IMR-90 (cell line): Measurements from ENCODE around the gene PLPP1. TPM values are rescaled to one million over a fixed set of nuclear protein-coding genes. Genes with fewer than 3 reads are reported as not detected.

Experiments
- ATAC-seq: fragments of 200-7000 bp; cut with Tn5 transposase; 2 replicates; pipeline ENCODE4 v1.9.1; 2020; ENCODE audit warnings: low read depth, mild to moderate bottlenecking, moderate library complexity
- BruUV-seq: library from RNA; stranded (reverse); fragments of 400-500 nt; replicated peaks from 2 replicates; lab custom pipeline; 2021; lab: Mats Ljungman, UMichigan
- CTCF ChIA-PET: fragments of 300-600 bp; formaldehyde crosslinking; extraction: SDS; loops from one replicate; lab custom pipeline; 2021; ENCODE audit warnings: antibody characterized with exemption; lab: Yijun Ruan, JAX
- POLR2A ChIA-PET: fragments of 300-600 bp; sonication (Branson Sonifier 250); formaldehyde crosslinking; loops from one replicate; lab custom pipeline; 2022; ENCODE audit warnings: antibody characterized with exemption; ENCODE audit not compliant: unreplicated experiment; lab: Charles Lee
- DNase-seq: peaks from one replicate; pipeline ENCODE4 v3.0.0; 2013
- H2AFZ ChIP-seq: replicated peaks from 2 replicates; pipeline ENCODE3; 2013; ENCODE audit warnings: low read length, mild to moderate bottlenecking; ENCODE audit not compliant: poor library complexity
- H2AK5ac ChIP-seq: 2 replicates; pipeline ENCODE4 v1.6.1; 2013; ENCODE audit warnings: low read depth, low read length, inconsistent platforms
- H2AK9ac ChIP-seq: replicated peaks from 2 replicates; pipeline ENCODE3; 2013; ENCODE audit warnings: mild to moderate bottlenecking, low read depth, low read length, moderate library complexity; ENCODE audit not compliant: poor library complexity
- H2BK120ac ChIP-seq: 2 replicates; pipeline ENCODE4 v1.6.1; 2013; ENCODE audit warnings: low read depth, low read length, inconsistent platforms
- H2BK15ac ChIP-seq: 3 replicates; pipeline ENCODE4 v1.6.1; 2013; ENCODE audit warnings: low read depth, low read length, inconsistent platforms
- H2BK20ac ChIP-seq: 2 replicates; pipeline ENCODE4 v1.6.1; 2013; ENCODE audit warnings: low read depth, mild to moderate bottlenecking, inconsistent platforms, low read length, moderate library complexity
- H2BK5ac ChIP-seq: 2 replicates; pipeline ENCODE4 v1.6.1; 2013; ENCODE audit warnings: mild to moderate bottlenecking, low read depth, low read length, inconsistent platforms; ENCODE audit not compliant: poor library complexity, severe bottlenecking
- H3K14ac ChIP-seq: replicated peaks from 2 replicates; pipeline ENCODE4 v1.6.1; 2013; ENCODE audit warnings: low read depth, low read length, inconsistent platforms
- H3K18ac ChIP-seq: 2 replicates; pipeline ENCODE4 v1.6.1; 2013; ENCODE audit warnings: low read depth, low read length, control low read depth
- H3K23ac ChIP-seq: 2 replicates; pipeline ENCODE4 v1.6.1; 2013; ENCODE audit warnings: low read depth, low read length, inconsistent platforms
- H3K27ac ChIP-seq: 2 replicates; pipeline ENCODE4 v1.5.1; 2013; ENCODE audit warnings: mild to moderate bottlenecking, control low read depth, low read length; ENCODE audit not compliant: insufficient read depth
- H3K27me3 ChIP-seq: 2 replicates; pipeline ENCODE4 v1.6.1; 2013; ENCODE audit warnings: low read length; ENCODE audit not compliant: control insufficient read depth, insufficient read depth
- H3K36me3 ChIP-seq: 2 replicates; pipeline ENCODE4 v1.6.1; 2013; ENCODE audit warnings: low read length, mixed read lengths; ENCODE audit not compliant: control insufficient read depth, insufficient read depth
- H3K4ac ChIP-seq: 2 replicates; pipeline ENCODE4 v1.6.1; 2013; ENCODE audit warnings: low read depth, low read length, inconsistent platforms
- H3K4me1 ChIP-seq: 2 replicates; pipeline ENCODE4 v1.6.1; 2013; ENCODE audit warnings: low read length, mixed read lengths; ENCODE audit not compliant: control insufficient read depth, insufficient read depth
- H3K4me2 ChIP-seq: 2 replicates; pipeline ENCODE4 v1.6.1; 2013; ENCODE audit warnings: low read depth, mild to moderate bottlenecking, control low read depth, low read length, moderate library complexity
- H3K4me3 ChIP-seq: 2 replicates; pipeline ENCODE4 v1.5.1; 2013; ENCODE audit warnings: low read depth, mild to moderate bottlenecking, control low read depth, low read length, moderate library complexity; ENCODE audit not compliant: insufficient read depth
- H3K56ac ChIP-seq: 2 replicates; pipeline ENCODE4 v1.6.1; 2013; ENCODE audit warnings: low read length, inconsistent platforms; ENCODE audit not compliant: insufficient read depth; ENCODE audit errors: extremely low read depth
- H3K79me1 ChIP-seq, 2 experiments: 2 replicates each; pipeline ENCODE4 v1.6.1; 2013; ENCODE audit warnings: low read length in 2 of 2, inconsistent platforms in 1 of 2, low read depth in 1 of 2
- H3K9ac ChIP-seq: 2 replicates; pipeline ENCODE4 v1.6.1; 2013; ENCODE audit warnings: low read depth, low read length, control low read depth
- H3K9me1 ChIP-seq: 2 replicates; pipeline ENCODE4 v1.6.1; 2013; ENCODE audit warnings: low read length, inconsistent platforms; ENCODE audit not compliant: insufficient read depth
- H3K9me3 ChIP-seq: 2 replicates; pipeline ENCODE4 v1.6.1; 2013; ENCODE audit warnings: low read length; ENCODE audit not compliant: control insufficient read depth, insufficient read depth
- H4K20me1 ChIP-seq: 2 replicates; pipeline ENCODE4 v1.6.1; 2013; ENCODE audit warnings: low read length, inconsistent platforms; ENCODE audit not compliant: insufficient read depth
- H4K5ac ChIP-seq: 2 replicates; pipeline ENCODE4 v1.6.1; 2013; ENCODE audit warnings: mild to moderate bottlenecking, low read depth, low read length, control low read depth
- H4K8ac ChIP-seq, 2 experiments: 2 replicates each; pipeline ENCODE4 v1.6.1; 2013; ENCODE audit warnings: low read depth in 2 of 2, low read length in 2 of 2, control low read depth in 1 of 2, inconsistent platforms in 1 of 2
- H4K91ac ChIP-seq: 2 replicates; pipeline ENCODE4 v1.6.1; 2013; ENCODE audit warnings: low read depth, low read length, inconsistent platforms; ENCODE audit not compliant: insufficient read depth
- BHLHE40 ChIP-seq: fragments of 150-350 bp; IDR thresholded peaks from 2 replicates; pipeline ENCODE4 v1.6.1; 2016; ENCODE audit warnings: mild to moderate bottlenecking, low read depth, low read length
- CEBPB ChIP-seq: IDR thresholded peaks from 2 replicates; pipeline ENCODE4 v1.6.1; 2012; ENCODE audit warnings: low read depth, low read length, improper control_type of control experiment
- CHD1 ChIP-seq: IDR thresholded peaks from 2 replicates; pipeline ENCODE4 v1.6.1; 2012; ENCODE audit warnings: low read depth, low read length, improper control_type of control experiment
- CTCF ChIP-seq: conservative IDR thresholded peaks from 2 replicates; pipeline ENCODE4 v1.5.1; 2012; ENCODE audit warnings: mild to moderate bottlenecking, low read depth, low read length, improper control_type of control experiment
- ELK1 ChIP-seq: fragments of 150-350 bp; IDR thresholded peaks from 2 replicates; pipeline ENCODE4 v1.6.1; 2016; ENCODE audit warnings: low read depth, mild to moderate bottlenecking, low read length, moderate library complexity, borderline replicate concordance
- FOS ChIP-seq: fragments of 150-350 bp; IDR thresholded peaks from 2 replicates; pipeline ENCODE4 v1.6.1; 2016; ENCODE audit warnings: low read depth, low read length
- MAFK ChIP-seq: IDR thresholded peaks from 2 replicates; pipeline ENCODE4 v1.6.1; 2012; ENCODE audit warnings: low read depth, low read length, improper control_type of control experiment
- MAZ ChIP-seq: IDR thresholded peaks from 2 replicates; pipeline ENCODE4 v1.6.1; 2012; ENCODE audit warnings: low read depth, mild to moderate bottlenecking, low read length, improper control_type of control experiment, moderate library complexity, borderline replicate concordance
- MXI1 ChIP-seq: IDR thresholded peaks from 2 replicates; pipeline ENCODE4 v1.6.1; 2012; ENCODE audit warnings: low read depth, mild to moderate bottlenecking, low read length, moderate library complexity, borderline replicate concordance
- NFE2L2 ChIP-seq: fragments of 150-350 bp; IDR thresholded peaks from 2 replicates; pipeline ENCODE4 v1.6.1; 2016; ENCODE audit warnings: low read depth, mild to moderate bottlenecking, low read length
- POLR2A ChIP-seq: IDR thresholded peaks from 2 replicates; pipeline ENCODE4 v1.6.1; 2012; ENCODE audit warnings: mild to moderate bottlenecking, low read depth, low read length
- RAD21 ChIP-seq: IDR thresholded peaks from 2 replicates; pipeline ENCODE4 v1.6.1; 2012; ENCODE audit warnings: low read length, improper control_type of control experiment
- RCOR1 ChIP-seq: IDR thresholded peaks from 2 replicates; pipeline ENCODE4 v1.6.1; 2012; ENCODE audit warnings: mild to moderate bottlenecking, low read length, improper control_type of control experiment; ENCODE audit not compliant: insufficient replicate concordance
- RFX5 ChIP-seq: IDR thresholded peaks from 2 replicates; pipeline ENCODE4 v1.8.0; 2012; ENCODE audit warnings: low read depth, mild to moderate bottlenecking, low read length, moderate library complexity
- SMC3 ChIP-seq: fragments of 150-350 bp; IDR thresholded peaks from 2 replicates; pipeline ENCODE4 v1.6.1; 2016; ENCODE audit warnings: low read depth, mild to moderate bottlenecking, antibody characterized with exemption, low read length, moderate library complexity
- USF2 ChIP-seq: fragments of 150-350 bp; IDR thresholded peaks from 2 replicates; pipeline ENCODE4 v1.6.1; 2017; ENCODE audit warnings: mild to moderate bottlenecking, antibody characterized with exemption, low read length, low read depth
- WGBS, 2 experiments: methylation state at CpG; one replicate each; pipeline versions ENCODE4 v1.1.5 to v1.1.7; 2013; ENCODE audit warnings: missing lambda C conversion rate in 2 of 2; ENCODE audit not compliant: insufficient read length in 1 of 2; ENCODE audit errors: extremely low coverage in 2 of 2; 5-methylcytosine and 5-hydroxymethylcytosine counted together
- dilution Hi-C: fragments of 300-500 bp; cut with HindIII; formaldehyde crosslinking; loops from one replicate; pipeline ENCODE4 v1.14.3; 2018; ENCODE audit warnings: low sequenced_read_pairs; ENCODE audit not compliant: unreplicated experiment
- in situ Hi-C: fragments of 300-500 bp; cut with MboI; formaldehyde crosslinking; loops from 3 replicates; pipeline ENCODE4 v1.14.3; 2019; ENCODE audit warnings: low sequenced_read_pairs, inconsistent platforms, mixed read lengths
- intact Hi-C: fragments of 100-400 bp; cut with micrococcal nuclease; formaldehyde crosslinking; loops from 2 replicates; pipeline ENCODE4 v1.10.0; 2022
- polyA plus RNA-seq, 3 experiments: library from polyadenylated mRNA; depleted of rRNA; stranded (reverse); fragments of >200 nt; gene quantifications; 2 replicates each; pipeline ENCODE4 v1.2.3, GENCODE V29; 2012; ENCODE audit warnings: low replicate concordance in 1 of 3
- total RNA-seq: library from RNA; depleted of rRNA; stranded (reverse); fragments of >200 nt; gene quantifications from 2 replicates; pipeline ENCODE4 v1.2.3, GENCODE V29; 2012

Gene PLPP1
- total and polyA plus RNA-seq, 2 of the 4 experiments (the other 2 are of a cell fraction), result 19.2 to 21.3 TPM

- Histone ChIP-seq H3K56ac (no peak overlapping the region), H4K91ac (no peak overlapping the region), H3K9me3 (peaks cover 2% of the 10 kb centered on the region), H3K4me2 (no peak overlapping the region), H3K4ac (no peak overlapping the region), H2BK20ac (no peak overlapping the region), H3K14ac (no peak overlapping the region), H3K23ac (no peak overlapping the region), H3K27me3 (no peaks in the 10 kb centered on the region), H2BK15ac (no peak overlapping the region), H4K8ac (no peak overlapping the region), H2BK120ac (no peak overlapping the region), H4K20me1 (no peaks in the 10 kb centered on the region), H2AK9ac (no peak overlapping the region), H3K27ac (no peak overlapping the region), H3K79me1 (peaks cover 13 to 20% of the 10 kb centered on the region in 2 experiments), H3K9ac (no peak overlapping the region), H2AFZ (no peak overlapping the region), H3K36me3 (peaks cover 13% of the 10 kb centered on the region), H2AK5ac (no peak overlapping the region), H3K4me3 (no peak overlapping the region), H3K4me1 (peaks cover 2% of the 10 kb centered on the region; the same call in 1 of the 2 replicates), H3K9me1 (peaks cover 6% of the 10 kb centered on the region; the same call in 1 of the 2 replicates), H4K5ac (no peak overlapping the region), H3K18ac (no peak overlapping the region), H2BK5ac (no peak overlapping the region)
- in situ Hi-C loops (no loop called here), intact Hi-C loops (no loop called here), dilution Hi-C loops (no loop called here)
- ChIA-PET CTCF (no interaction called here), POLR2A (no interaction called here)
- TF ChIP-seq FOS (no peak), POLR2A (no peak), NFE2L2 (no peak), MAFK (no peak), CEBPB (no peak), CTCF (no peak), CHD1 (no peak), RCOR1 (no peak), MAZ (no peak), SMC3 (no peak), ELK1 (no peak), RAD21 (no peak), BHLHE40 (no peak), USF2 (no peak), RFX5 (no peak), MXI1 (no peak)
- BruUV-seq, result no TSS peak
- WGBS, 2 experiments, result no CpG with 5 or more reads among the region's 4 CpGs
- ATAC-seq, result no peak
- DNase-seq, result no peak
Measured at GRCh38 chr5:55432549-55432948, 102.2 kb downstream of the PLPP1 start.
